Neural progenitor cell (in vitro differentiated cells): ENCODE data around the gene ATP8B3. TPM values are rescaled to one million over a fixed set of nuclear protein-coding genes. Genes with fewer than 3 reads are reported as not detected.

Experiments used
- DNase-seq: peaks from one replicate; pipeline ENCODE4 v3.0.0-alpha.2; 2016; ENCODE audit warnings: low spot score
- H2AFZ ChIP-seq: fragments of 200-600 bp; sonication (generic); replicated peaks from 2 replicates; pipeline ENCODE4 v1.6.1; 2016; ENCODE audit warnings: antibody characterized with exemption
- H3F3A ChIP-seq: fragments of 200-600 bp; sonication (generic); 2 replicates; pipeline ENCODE4 v1.6.1; 2016; ENCODE audit warnings: antibody characterized with exemption, low read depth
- H3K27ac ChIP-seq: fragments of 200-600 bp; sonication (generic); 2 replicates; pipeline ENCODE4 v1.5.1; 2016; ENCODE audit warnings: mild to moderate bottlenecking
- H3K27me3 ChIP-seq: fragments of 200-600 bp; sonication (generic); 2 replicates; pipeline ENCODE4 v1.6.1; 2016; ENCODE audit warnings: mild to moderate bottlenecking, moderate library complexity
- H3K36me3 ChIP-seq: fragments of 200-600 bp; sonication (generic); 2 replicates; pipeline ENCODE4 v1.5.1; 2016
- H3K4me1 ChIP-seq: fragments of 200-600 bp; sonication (generic); 2 replicates; pipeline ENCODE4 v1.6.1; 2016; ENCODE audit warnings: mixed run types
- H3K4me2 ChIP-seq: fragments of 200-600 bp; sonication (generic); 2 replicates; pipeline ENCODE4 v1.6.1; 2016
- H3K4me3 ChIP-seq: fragments of 200-600 bp; sonication (generic); 2 replicates; pipeline ENCODE4 v1.5.1; 2016
- H3K79me2 ChIP-seq: fragments of 200-600 bp; sonication (generic); 2 replicates; pipeline ENCODE4 v1.6.1; 2016; ENCODE audit warnings: low read depth
- H3K9ac ChIP-seq: fragments of 200-600 bp; sonication (generic); 2 replicates; pipeline ENCODE4 v1.6.1; 2016
- H3K9me3 ChIP-seq: fragments of 200-600 bp; sonication (generic); 2 replicates; pipeline ENCODE4 v1.5.1; 2016; ENCODE audit warnings: low read depth
- H4K20me1 ChIP-seq: fragments of 200-600 bp; sonication (generic); 2 replicates; pipeline ENCODE4 v1.6.1; 2016; ENCODE audit warnings: low read depth
- H3K27ac Mint-ChIP-seq: 3 replicates; pipeline ENCODE4 v1.8.0; 2021; ENCODE audit warnings: mixed read lengths
- H3K27me3 Mint-ChIP-seq: 2 replicates; pipeline ENCODE4 v1.8.0; 2022; ENCODE audit warnings: low read depth, mild to moderate bottlenecking, inconsistent platforms, moderate library complexity, mixed read lengths; ENCODE audit not compliant: insufficient read depth
- H3K36me3 Mint-ChIP-seq: 3 replicates; pipeline ENCODE4 v1.8.0; 2021; ENCODE audit warnings: mixed read lengths
- H3K4me1 Mint-ChIP-seq: 3 replicates; pipeline ENCODE4 v1.8.0; 2021; ENCODE audit warnings: mixed read lengths
- H3K4me3 Mint-ChIP-seq: 3 replicates; pipeline ENCODE4 v1.8.0; 2021; ENCODE audit warnings: mild to moderate bottlenecking, moderate library complexity, mixed read lengths
- H3K9me3 Mint-ChIP-seq: 3 replicates; pipeline ENCODE4 v1.8.0; 2020; ENCODE audit warnings: mixed read lengths
- EZH2 ChIP-seq: fragments of 200-600 bp; sonication (generic); IDR thresholded peaks from 2 replicates; pipeline ENCODE4 v1.6.1; 2017; ENCODE audit warnings: antibody characterized with exemption, mild to moderate bottlenecking, moderate library complexity
- EZH2phosphoT487 ChIP-seq: fragments of 200-600 bp; sonication (generic); IDR thresholded peaks from 2 replicates; pipeline ENCODE4 v1.6.1; 2017; ENCODE audit warnings: antibody characterized with exemption
- total RNA-seq: library from RNA; depleted of rRNA; stranded (reverse); fragments of >200 nt; gene quantifications from 2 replicates; pipeline ENCODE4 v1.2.3, GENCODE V29; 2015; ENCODE audit warnings: low replicate concordance
- TF ChIP-seq, protein P1 (sequence below): fragments of 200-600 bp; sonication (generic); IDR thresholded peaks from 2 replicates; pipeline ENCODE4 v1.5.1; 2017; ENCODE audit warnings: antibody characterized with exemption, mild to moderate bottlenecking

Gene ATP8B3
- total RNA-seq, 1 donor from 2014 or later = 0.06 TPM

DNA sequence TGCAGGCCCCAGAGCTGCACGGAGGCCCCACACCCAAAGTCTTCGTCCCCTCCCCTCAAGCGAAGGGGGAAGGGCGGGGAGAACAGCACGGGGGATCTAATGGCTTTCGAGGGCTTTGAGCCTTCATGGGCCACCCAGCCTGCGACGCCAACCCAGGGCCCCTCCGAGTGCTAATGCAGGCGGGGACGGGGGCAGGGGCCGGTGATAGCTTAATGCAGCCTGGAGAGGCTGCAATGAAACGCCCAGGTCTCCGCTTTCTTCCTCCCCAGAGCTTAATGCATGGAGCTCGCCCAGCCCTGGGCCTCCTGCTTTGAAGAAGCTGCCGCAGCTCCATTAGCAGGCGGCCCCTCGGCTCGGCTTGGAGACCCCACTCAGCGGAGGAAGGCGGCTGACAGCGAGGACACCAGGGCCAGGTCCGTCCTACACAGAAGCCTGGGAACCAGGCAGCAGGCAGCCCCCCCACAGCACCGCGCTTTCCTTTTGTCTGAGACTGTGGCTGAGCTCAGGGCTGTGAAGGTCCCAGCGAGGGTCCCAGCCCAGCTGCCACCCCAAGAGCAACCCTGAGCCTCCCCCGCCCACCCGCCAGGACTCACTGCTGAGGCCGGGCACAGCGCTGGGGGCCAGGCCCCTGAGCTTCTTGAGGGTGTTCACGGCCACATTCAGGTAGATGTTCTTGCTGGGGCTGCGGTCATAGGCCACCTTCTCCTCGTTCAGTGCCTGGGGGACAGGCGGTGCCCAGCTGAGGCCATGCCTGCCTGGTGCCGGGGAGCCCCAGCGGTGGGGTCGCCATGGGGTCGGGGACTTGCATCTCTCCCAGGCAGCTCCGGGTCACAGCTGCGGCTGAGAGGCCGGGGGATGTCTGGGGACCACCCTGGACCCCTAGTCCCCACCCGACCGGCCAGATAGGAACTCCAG lies 7.5 kb upstream of the ATP8B3 start:
- Histone ChIP-seq H3K9ac (no peak overlapping the region), H4K20me1 (peaks cover 10% of the 10 kb centered on the region), H2AFZ (no peak overlapping the region), H3K4me2 (no peak overlapping the region), H3K27me3 (no peaks in the 10 kb centered on the region), H3K27ac (no peak overlapping the region), H3K79me2 (no peaks in the 10 kb centered on the region), H3K4me3 (no peak overlapping the region), H3F3A (no peaks in the 10 kb centered on the region), H3K4me1 (no peaks in the 10 kb centered on the region), H3K9me3 (no peaks in the 10 kb centered on the region), H3K36me3 (no peaks in the 10 kb centered on the region)
- no peak overlapping the region for H3K4me3 Mint-ChIP-seq
- peaks cover 7% of the 10 kb centered on the region for H3K36me3 Mint-ChIP-seq
- no peak overlapping the region for H3K27ac Mint-ChIP-seq
- no peaks in the 10 kb centered on the region for H3K9me3 Mint-ChIP-seq
- TF ChIP-seq, protein P1, sequence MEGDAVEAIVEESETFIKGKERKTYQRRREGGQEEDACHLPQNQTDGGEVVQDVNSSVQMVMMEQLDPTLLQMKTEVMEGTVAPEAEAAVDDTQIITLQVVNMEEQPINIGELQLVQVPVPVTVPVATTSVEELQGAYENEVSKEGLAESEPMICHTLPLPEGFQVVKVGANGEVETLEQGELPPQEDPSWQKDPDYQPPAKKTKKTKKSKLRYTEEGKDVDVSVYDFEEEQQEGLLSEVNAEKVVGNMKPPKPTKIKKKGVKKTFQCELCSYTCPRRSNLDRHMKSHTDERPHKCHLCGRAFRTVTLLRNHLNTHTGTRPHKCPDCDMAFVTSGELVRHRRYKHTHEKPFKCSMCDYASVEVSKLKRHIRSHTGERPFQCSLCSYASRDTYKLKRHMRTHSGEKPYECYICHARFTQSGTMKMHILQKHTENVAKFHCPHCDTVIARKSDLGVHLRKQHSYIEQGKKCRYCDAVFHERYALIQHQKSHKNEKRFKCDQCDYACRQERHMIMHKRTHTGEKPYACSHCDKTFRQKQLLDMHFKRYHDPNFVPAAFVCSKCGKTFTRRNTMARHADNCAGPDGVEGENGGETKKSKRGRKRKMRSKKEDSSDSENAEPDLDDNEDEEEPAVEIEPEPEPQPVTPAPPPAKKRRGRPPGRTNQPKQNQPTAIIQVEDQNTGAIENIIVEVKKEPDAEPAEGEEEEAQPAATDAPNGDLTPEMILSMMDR = no peak
- TF ChIP-seq EZH2 (no peak), EZH2phosphoT487 (no peak)
- no peaks in the 10 kb centered on the region for H3K4me1 Mint-ChIP-seq
- no peak for DNase-seq
- H3K27me3 Mint-ChIP-seq = peaks cover 2% of the 10 kb centered on the region

DNA sequence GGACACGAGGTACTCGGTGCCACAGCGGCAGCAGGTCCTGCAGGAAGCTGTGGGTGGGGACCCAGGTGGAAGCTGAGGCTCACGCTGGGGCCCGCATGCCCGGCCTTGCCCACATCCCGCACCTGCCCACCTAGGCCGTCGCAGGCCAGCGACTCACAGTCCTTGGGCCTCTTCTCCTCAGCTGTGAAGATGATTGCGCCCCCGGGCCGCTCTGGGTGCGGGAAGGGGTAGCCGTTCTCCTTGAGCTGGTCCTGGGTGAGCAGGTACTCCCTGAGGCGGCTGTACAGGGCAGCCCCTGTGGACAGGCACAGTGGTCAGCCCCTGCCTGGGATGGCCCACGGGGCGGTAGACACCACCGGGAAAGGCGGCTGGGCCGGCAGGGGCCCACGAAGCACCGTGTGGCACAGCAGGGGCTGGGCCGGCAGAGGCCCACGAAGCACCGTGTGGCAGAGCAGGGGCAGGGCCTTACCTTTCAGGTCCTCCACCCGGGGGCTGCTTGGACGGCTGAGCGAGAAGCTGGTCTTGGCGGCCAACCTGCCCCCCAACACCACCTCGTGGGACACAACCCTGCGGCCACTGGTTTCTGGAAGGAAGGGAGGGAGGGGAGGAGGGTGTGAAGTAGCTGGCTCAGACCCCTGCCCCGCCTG lies 6.6 kb upstream of the ATP8B3 start:
- Mint-ChIP-seq H3K36me3 (peaks cover 4% of the 10 kb centered on the region), H3K27ac (no peak overlapping the region), H3K4me1 (no peaks in the 10 kb centered on the region), H3K27me3 (peaks cover 2% of the 10 kb centered on the region), H3K9me3 (no peaks in the 10 kb centered on the region), H3K4me3 (no peak overlapping the region)
- DNase-seq = no peak
- Histone ChIP-seq H4K20me1 (peaks cover 7% of the 10 kb centered on the region), H3K27me3 (no peaks in the 10 kb centered on the region), H3F3A (no peaks in the 10 kb centered on the region), H3K4me3 (no peak overlapping the region), H3K36me3 (no peaks in the 10 kb centered on the region), H3K27ac (no peak overlapping the region), H2AFZ (no peak overlapping the region), H3K4me2 (no peak overlapping the region), H3K4me1 (no peaks in the 10 kb centered on the region), H3K9me3 (no peaks in the 10 kb centered on the region), H3K79me2 (no peaks in the 10 kb centered on the region), H3K9ac (no peak overlapping the region)
- TF ChIP-seq, protein P1 = no peak
- TF ChIP-seq EZH2phosphoT487 = no peak
- no peak for TF ChIP-seq EZH2

DNA sequence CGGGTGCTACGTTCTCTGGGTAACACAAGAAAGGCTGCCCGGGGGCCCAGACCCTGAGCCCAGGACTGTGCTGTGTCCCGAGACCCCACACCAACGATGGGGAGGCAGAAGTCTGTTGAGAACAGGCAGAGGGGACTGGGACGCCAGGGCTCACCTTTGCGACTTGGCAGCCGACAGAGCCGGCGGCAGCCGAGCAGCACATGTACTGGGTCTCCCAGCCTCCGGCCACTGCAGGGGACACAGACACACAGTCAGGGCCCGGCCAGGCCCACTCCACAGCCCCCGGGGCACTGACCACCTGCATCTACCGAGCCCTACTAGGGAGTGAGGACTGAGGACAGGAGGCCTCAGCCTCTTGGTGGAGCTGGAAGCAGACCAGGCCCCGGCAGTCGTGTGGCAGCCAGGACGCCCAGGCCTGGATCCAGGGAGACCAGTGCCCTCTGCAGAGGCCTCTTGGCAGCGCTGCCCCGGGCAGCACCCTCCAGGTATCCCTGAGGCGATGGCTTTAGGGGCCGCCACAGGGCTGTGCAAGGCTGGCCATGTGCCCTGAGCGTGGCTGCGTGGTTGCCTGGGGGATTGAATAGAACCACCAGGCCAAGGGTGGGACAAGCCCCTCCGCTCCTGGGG lies 5.6 kb upstream of the ATP8B3 start:
- no peaks in the 10 kb centered on the region for H3F3A ChIP-seq
- no peak overlapping the region for H3K27ac Mint-ChIP-seq
- no peak overlapping the region for H3K4me2 ChIP-seq
- no peak for TF ChIP-seq EZH2phosphoT487
- TF ChIP-seq EZH2 = no peak
- TF ChIP-seq, protein P1 = no peak
- H3K27ac ChIP-seq = no peak overlapping the region
- no peaks in the 10 kb centered on the region for H3K9me3 ChIP-seq
- peaks cover 4% of the 10 kb centered on the region for H3K27me3 Mint-ChIP-seq
- peaks cover 11% of the 10 kb centered on the region for H4K20me1 ChIP-seq
- no peak overlapping the region for H2AFZ ChIP-seq
- no peaks in the 10 kb centered on the region for H3K27me3 ChIP-seq
- H3K4me1 Mint-ChIP-seq = peaks cover 6% of the 10 kb centered on the region
- H3K4me1 ChIP-seq = no peaks in the 10 kb centered on the region
- peaks cover 4% of the 10 kb centered on the region for H3K36me3 Mint-ChIP-seq
- H3K9ac ChIP-seq = no peak overlapping the region
- H3K4me3 Mint-ChIP-seq = no peak overlapping the region
- H3K79me2 ChIP-seq = no peaks in the 10 kb centered on the region
- no peak for DNase-seq
- H3K36me3 ChIP-seq = no peaks in the 10 kb centered on the region
- H3K9me3 Mint-ChIP-seq = no peaks in the 10 kb centered on the region
- H3K4me3 ChIP-seq = no peak overlapping the region
